ENCODE measurements around the gene MCHR1.
"Not testable (repeated sequence)": the region's sequence is repeated elsewhere in the genome, so short reads cannot be mapped to it uniquely, and the experiment has no call there.

The MCHR1 gene

DNA sequence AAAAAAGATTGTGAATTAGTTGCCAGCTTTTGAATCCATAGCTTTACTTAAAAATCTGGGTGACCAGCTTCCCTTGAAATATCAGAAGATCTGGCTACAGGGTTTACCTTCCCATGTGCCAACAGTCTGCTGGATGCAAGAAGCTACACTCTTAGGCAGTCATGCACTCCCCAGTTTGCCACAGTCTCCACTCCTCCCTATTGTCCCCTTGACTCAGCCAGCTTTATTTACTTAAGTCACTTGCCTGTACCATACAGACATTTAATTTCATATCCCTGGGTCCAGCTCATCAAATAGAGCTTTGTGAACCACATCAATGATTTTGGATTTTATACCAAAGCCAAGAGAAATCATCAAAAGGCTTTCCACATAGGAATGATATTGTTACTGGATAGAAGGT, 12.2 kb downstream of the MCHR1 start:
- no peak for DNase-seq (ENCODE audit: low spot score)

DNA sequence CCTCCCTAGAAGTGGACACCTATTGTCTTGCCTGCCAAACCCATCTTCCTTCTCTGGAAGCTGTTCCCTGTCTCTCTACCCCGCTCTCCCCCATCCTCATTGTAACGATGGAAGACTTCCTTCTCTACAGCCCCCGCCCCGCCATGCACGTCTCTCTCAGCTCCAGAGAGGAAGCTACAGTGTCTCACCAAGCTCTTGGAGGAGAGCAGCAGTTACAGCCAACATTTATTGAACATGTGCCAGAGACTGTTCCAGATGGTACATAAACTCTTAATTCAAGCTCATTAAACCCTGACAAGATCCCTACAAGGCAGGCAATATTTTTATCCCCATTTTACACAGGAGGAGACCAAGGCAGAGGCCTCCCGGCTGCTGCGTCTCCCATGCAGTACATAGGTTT, 15.1 kb downstream of the MCHR1 start:
- DNase-seq (ENCODE audit: low spot score), result no peak

- no peak for DNase-seq (ENCODE audit: low spot score)
Observed at GRCh38 chr22:40701274-40701673, 22.0 kb downstream of the MCHR1 start.

DNA sequence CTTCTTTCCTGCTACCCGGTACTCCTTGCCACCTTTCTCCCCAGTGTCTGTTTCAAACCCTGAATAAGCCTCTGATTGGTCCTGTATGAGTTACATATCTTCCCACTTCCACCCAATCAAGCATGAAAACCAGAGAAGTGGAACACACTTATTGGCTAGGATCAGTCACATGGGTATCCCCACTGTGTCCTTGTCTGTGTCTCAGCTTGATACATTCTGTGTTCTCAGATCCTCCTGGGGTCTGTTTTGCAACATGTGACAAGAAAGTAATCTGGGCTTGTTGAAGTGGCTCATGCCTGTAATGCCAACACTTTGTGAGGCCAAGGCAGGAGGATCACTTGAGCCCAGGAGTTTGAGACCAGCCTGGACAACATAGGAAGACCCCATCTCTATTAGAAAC, 23.9 kb downstream of the MCHR1 start:
- no peak for DNase-seq (ENCODE audit: low spot score)

DNA sequence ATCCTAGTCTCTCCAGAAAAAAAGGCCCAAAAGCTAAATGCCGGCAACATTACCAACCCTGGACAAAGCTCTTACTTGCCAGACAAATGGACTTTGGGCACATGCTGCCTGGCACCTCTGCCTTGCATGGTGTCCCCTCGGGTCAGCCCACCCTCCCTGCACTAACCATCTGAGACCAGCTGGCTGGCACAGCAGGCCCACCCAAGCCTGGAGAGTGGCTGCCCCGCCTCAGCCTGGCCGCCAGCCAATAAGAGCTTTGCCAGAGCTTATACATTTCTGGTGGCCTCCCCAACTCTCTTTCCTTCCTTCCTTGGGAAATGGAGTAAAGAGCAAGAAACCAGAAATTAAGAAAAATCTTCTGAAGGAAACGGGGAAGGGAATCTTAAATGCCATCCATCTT, 24.5 kb downstream of the MCHR1 start:
- no peak for DNase-seq (ENCODE audit: low spot score)

DNA sequence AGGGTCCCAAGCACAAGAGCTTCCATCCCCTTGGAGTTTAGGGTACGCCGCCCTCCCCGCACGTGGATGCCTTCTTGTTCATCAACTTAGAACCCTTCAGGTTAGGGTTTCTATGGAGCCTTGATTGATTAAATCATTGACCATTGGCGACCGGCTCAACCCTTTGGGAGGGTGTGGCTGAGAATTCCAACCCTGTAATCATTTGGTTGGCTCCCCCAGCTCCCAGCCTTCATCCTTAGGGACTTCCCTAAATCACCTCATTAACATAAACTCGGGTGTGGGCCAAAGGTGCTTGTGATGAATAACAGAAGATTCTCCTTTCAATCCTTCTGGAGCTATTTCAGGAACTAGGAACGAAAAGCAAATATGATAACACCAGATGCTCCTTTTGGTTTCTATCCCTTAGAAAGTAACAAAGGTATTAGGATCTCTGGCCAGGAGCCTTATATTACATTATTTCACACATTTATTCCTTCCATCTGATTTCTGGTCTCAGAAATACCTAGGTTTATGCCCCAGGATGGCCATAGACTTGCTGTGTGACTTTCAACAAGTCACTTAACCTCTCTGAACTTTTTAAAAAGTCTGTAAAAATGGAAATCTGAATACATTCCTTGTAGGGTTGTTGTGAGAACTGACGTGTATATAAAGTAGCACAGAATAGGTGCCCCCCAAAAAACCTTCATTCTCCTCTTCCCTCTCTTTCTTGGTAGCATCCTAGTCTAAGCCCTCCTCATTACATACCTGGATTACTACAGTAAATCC, 26.8 kb downstream of the MCHR1 start:
- DNase-seq (ENCODE audit: low spot score), result no peak

DNA sequence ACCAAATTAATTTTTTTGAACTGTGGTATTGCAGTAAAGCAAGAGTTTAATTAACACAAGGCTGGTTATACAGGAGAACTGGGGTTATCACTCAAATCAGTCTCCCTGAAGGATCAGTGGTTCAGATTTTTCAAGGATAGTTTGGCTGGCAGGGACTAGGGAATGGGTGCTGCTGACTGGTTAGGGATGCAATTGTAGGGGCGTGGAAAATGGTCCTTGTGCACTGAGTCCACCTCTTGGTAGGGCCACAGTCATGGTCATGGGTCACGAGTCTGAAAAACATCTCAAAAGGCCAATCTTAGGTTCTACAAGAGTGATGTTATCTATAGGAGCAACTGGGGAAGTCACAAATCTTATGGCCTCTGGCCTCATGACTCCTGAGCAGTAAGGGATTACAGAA, 27.9 kb downstream of the MCHR1 start:
- no peak for DNase-seq (ENCODE audit: low spot score)

DNA sequence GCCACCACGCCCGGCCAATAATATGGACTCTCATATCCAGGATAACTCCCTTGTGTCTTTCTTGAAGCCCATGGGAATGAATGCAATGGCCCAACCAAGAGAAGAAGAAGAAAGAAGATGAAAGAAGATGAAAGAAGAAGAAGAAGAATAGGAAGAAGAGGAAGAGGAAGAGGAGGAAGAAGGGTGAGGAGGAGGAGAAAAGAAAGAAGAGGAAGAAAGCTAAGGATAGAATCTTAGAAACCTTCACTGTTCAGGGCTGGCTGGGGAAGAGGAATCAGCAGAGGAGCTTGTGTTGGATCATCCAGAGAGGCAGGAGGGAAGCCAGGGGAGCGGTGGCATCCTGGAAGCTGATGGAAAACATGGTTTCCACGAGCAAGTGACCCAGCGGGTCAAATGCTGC, 28.9 kb downstream of the MCHR1 start:
- DNase-seq (ENCODE audit: low spot score), result no peak

DNA sequence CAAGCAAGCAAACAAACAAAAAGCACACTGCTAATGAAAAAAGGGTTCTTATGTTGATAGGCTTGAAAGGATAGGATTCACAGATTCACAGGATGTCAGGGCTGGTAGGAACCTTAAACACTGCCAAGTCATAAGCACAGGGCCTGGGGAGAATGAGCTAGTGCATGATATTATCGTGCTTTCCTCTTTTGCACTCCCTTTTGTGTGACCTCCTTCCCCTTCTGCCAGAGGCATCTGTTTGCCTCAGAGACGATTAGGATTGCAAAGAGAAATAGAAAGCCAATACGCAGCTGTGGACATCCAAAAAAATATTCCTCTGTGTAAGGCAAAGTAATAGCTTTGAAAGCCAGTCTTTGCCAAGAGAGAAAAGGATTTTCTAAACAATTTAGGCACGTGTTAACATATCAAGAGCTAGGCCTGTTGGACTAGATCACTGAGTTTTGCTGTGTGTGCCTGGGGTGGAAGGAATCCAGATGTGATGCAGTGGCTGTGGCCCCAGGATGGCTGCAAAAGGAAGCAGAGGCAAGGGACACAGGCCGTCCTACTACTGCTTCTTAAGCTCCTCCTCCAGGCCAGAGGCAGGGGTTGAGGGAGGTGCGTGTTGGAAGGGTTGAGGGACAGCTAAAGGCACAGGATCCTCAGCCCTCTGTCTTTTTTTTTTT, 30.6 kb downstream of the MCHR1 start:
- DNase-seq (ENCODE audit: low spot score), result peak; percentile 40

GRCh38 chr22:40712311-40712710, 33.0 kb downstream of the MCHR1 start:
- DNase-seq (ENCODE audit: low spot score), result no peak

- DNase-seq (ENCODE audit: low spot score), result no peak
Observed at GRCh38 chr22:40714499-40715337, 35.4 kb downstream of the MCHR1 start.

GRCh38 chr22:40716116-40716515, 36.8 kb downstream of the MCHR1 start:
- DNase-seq (ENCODE audit: low spot score), result no peak

GRCh38 chr22:40717657-40718056, 38.4 kb downstream of the MCHR1 start:
- not testable (repeated sequence) for DNase-seq (ENCODE audit: low spot score)

GRCh38 chr22:40718250-40719204, 39.2 kb downstream of the MCHR1 start:
- DNase-seq (ENCODE audit: low spot score), result no peak

DNA sequence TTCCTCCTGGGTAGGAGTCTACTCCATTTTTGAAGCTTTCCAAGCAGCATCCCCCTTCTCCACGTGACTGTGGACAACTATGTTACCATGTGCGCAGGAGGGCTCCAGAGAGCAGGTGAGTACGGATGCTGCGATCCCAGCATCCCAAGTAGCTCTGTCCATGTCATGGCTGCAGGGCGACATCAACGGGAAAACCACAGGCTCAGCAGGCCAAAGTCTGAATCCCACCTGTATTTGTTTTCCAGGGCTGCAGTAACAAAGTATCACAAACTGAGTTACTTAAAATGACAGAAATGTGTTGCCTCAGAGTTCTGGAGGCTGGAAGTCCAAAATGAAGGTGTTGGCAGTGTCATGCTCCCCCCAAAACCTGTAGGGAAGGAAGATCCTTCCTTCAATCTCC, 40.3 kb downstream of the MCHR1 start:
- no peak for DNase-seq (ENCODE audit: low spot score)

GRCh38 chr22:40720156-40720537, 40.9 kb downstream of the MCHR1 start:
- DNase-seq (ENCODE audit: low spot score), result not testable (repeated sequence)

DNA sequence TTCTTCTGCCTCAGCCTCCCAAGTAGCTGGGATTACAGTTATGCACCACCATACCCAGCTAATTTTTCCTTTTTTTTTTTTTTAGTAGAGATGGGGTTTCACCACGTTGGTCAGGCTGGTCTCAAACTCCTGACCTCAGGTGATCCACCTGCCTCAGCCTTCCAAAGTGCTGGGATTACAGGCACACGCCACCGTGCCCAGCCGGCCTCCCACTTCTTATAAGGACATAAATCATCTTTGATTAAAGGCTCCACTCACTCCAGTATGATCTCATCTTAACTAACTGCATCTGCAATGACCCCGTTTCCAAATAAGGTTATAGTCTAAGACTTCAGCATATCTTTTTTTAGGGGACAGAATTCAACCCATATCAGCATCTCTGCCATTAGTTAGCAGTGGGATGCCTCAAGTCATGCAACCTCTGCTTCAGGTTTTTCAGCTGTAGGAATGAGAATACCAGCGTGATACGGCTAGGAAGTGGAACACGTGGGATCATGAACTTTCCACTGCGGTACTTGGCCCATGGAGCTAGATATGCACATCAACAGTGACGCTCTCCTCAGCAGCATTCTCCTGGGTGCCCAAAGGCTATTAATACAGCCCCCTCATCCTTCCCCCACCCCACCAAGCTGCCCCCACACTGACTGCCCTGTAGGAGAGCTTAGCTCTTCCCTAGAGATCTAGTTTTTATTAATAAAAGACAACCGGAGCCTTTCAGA, 41.4 kb downstream of the MCHR1 start:
- no peak for DNase-seq (ENCODE audit: low spot score)

- DNase-seq (ENCODE audit: low spot score), result no peak
Observed at GRCh38 chr22:40721266-40721665, 42.0 kb downstream of the MCHR1 start.

DNA sequence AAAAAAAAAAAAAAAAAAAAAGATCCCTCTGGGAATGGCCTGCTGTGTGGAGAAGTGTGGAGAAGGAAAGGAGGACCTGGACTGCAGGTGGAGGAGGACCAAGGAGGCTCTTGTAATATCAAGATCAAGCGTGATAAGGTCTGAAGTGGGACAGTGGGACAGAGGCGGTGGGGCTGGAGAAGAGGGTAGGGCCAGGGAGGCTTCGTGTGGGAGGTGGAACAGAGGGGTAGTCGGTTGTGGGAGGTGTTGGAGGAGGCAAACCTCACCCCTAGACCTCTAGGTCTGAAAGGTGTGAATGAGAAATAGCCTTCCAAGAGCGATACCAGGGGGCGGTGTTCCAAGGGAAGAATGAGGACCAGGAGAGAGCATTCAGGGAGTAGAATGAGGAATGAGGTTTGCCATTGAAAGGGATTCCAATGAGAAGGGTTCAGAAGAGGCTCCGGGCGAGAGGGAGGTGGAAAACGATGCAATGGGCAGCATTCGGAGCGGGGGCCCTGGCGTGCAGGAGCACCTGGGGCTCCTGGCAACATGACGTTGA, 44.2 kb downstream of the MCHR1 start:
- no peak for DNase-seq (ENCODE audit: low spot score)

DNA sequence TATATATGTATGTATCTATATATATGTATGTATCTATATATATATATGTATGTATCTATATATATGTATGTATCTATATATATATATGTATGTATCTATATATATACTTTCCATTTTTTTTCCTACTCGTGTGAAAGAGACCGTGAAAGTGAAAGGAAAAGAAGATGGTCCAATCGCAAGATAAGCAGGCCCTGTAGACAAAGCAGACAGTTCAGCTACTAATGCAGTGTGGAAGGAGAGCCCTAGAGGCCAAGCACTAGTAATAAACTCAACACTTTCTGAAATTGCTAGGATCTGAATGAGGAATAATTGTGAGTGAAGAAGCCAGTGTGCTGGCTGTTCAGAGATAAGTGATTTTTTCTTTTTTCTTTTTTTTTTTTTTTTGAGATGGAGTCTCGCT, 47.2 kb downstream of the MCHR1 start:
- peak; percentile 38 for DNase-seq (ENCODE audit: low spot score)
